Measurements from ENCODE around the gene ZFR.

- TF ChIP-seq, protein P1, sequence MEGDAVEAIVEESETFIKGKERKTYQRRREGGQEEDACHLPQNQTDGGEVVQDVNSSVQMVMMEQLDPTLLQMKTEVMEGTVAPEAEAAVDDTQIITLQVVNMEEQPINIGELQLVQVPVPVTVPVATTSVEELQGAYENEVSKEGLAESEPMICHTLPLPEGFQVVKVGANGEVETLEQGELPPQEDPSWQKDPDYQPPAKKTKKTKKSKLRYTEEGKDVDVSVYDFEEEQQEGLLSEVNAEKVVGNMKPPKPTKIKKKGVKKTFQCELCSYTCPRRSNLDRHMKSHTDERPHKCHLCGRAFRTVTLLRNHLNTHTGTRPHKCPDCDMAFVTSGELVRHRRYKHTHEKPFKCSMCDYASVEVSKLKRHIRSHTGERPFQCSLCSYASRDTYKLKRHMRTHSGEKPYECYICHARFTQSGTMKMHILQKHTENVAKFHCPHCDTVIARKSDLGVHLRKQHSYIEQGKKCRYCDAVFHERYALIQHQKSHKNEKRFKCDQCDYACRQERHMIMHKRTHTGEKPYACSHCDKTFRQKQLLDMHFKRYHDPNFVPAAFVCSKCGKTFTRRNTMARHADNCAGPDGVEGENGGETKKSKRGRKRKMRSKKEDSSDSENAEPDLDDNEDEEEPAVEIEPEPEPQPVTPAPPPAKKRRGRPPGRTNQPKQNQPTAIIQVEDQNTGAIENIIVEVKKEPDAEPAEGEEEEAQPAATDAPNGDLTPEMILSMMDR (IDR thresholded peaks at IDR 0.05): no peak
- TF ChIP-seq POLR2A (IDR thresholded peaks at IDR 0.05): no peak
Measured at GRCh38 chr5:32487424-32487823, 42.9 kb upstream of the ZFR start.

All from lower leg skin (tissue), 3 donors.